ENCODE data around the gene SH3BP4.

The SH3BP4 gene

GRCh38 chr2:234981197-234982095 lies 29.6 kb downstream of the SH3BP4 start:
- H3K4me3 ChIP-seq (ENCODE audit: insufficient read depth in 1 of 2, low read depth in 1 of 2, low read length in 2 of 2), result peak overlapping the region in 1 of 2 experiments; percentile 30
- 12% methylated on average over 23 of the region's 26 CpGs for WGBS
- H3K23ac ChIP-seq (ENCODE audit: low read length in 2 of 2), result no peak overlapping the region
- H3K27me3 ChIP-seq (ENCODE audit: control insufficient read depth in 1 of 2, insufficient read depth in 1 of 2, low read length in 2 of 2), result no peaks in the 10 kb centered on the region
- no peaks in the 10 kb centered on the region for H3K9me3 ChIP-seq (ENCODE audit: control insufficient read depth, low read length)
- H2BK120ac ChIP-seq (ENCODE audit: low read depth, low read length), result peak overlapping the region; percentile 99
- H4K91ac ChIP-seq (ENCODE audit: low read length), result peak overlapping the region; percentile 88
- H2AFZ ChIP-seq (ENCODE audit: low read depth, low read length), result no peak overlapping the region
- no peak overlapping the region for H2BK15ac ChIP-seq (ENCODE audit: low read depth, poor library complexity, severe bottlenecking)
- H3K4me1 ChIP-seq (ENCODE audit: control insufficient read depth, insufficient read depth, low read depth, low read length), result peaks cover 64% of the 10 kb centered on the region
- H2AK5ac ChIP-seq (ENCODE audit: low read length, severe bottlenecking), result peak overlapping the region; percentile 99
- peak overlapping the region; percentile 64 for H3K4me2 ChIP-seq (ENCODE audit: low read length, poor library complexity, severe bottlenecking)
- H3K18ac ChIP-seq (ENCODE audit: low read depth in 1 of 2, low read length in 2 of 2), result peak overlapping the region; percentile 40 to 90
- peak; percentile 99 for DNase-seq
- H4K8ac ChIP-seq (ENCODE audit: low read length), result peak overlapping the region; percentile 87
- H2BK12ac ChIP-seq (ENCODE audit: low read length in 2 of 2), result peak overlapping the region; percentile 94 to 99
- H3K27ac ChIP-seq (ENCODE audit: low read length, poor library complexity, severe bottlenecking), result peak overlapping the region; percentile 99
- H3K14ac ChIP-seq (ENCODE audit: low read length in 2 of 2), result no peak overlapping the region
- H3K4ac ChIP-seq (ENCODE audit: low read depth in 1 of 2, low read length in 2 of 2), result peak overlapping the region; percentile 89 to 96
- H3K79me1 ChIP-seq (replicated peaks; ENCODE audit: low read length, poor library complexity, severe bottlenecking), result no peaks in the 10 kb centered on the region
- H2BK5ac ChIP-seq (ENCODE audit: low read depth, low read length, poor library complexity, severe bottlenecking), result peak overlapping the region; percentile 98
- peaks cover 34 to 50% of the 10 kb centered on the region in 2 experiments for H3K36me3 ChIP-seq (ENCODE audit: control insufficient read depth in 1 of 2, insufficient read depth in 2 of 2, low read depth in 1 of 2, low read length in 2 of 2)
- peak overlapping the region; percentile 77 for H3K9ac ChIP-seq (ENCODE audit: low read length)

GRCh38 chr2:234982096-234982834 lies 30.4 kb downstream of the SH3BP4 start:
- Histone ChIP-seq H4K91ac (ENCODE audit: low read length) (peak overlapping the region; percentile 98), H2BK5ac (ENCODE audit: low read depth, low read length, poor library complexity, severe bottlenecking) (peak overlapping the region; percentile 98), H2BK120ac (ENCODE audit: low read depth, low read length) (peak overlapping the region; percentile 99), H4K8ac (ENCODE audit: low read length) (peak overlapping the region; percentile 81), H2AK5ac (ENCODE audit: low read length, severe bottlenecking) (peak overlapping the region; percentile 99), H3K36me3 (ENCODE audit: control insufficient read depth in 1 of 2, insufficient read depth in 2 of 2, low read depth in 1 of 2, low read length in 2 of 2) (peaks cover 33 to 48% of the 10 kb centered on the region in 2 experiments), H3K4ac (ENCODE audit: low read depth in 1 of 2, low read length in 2 of 2) (peak overlapping the region; percentile 89 to 96), H3K27ac (ENCODE audit: low read length, poor library complexity, severe bottlenecking) (peak overlapping the region; percentile 99), H3K18ac (ENCODE audit: low read depth in 1 of 2, low read length in 2 of 2) (peak overlapping the region; percentile 88 to 90), H3K9ac (ENCODE audit: low read length) (peak overlapping the region; percentile 77), H2BK15ac (ENCODE audit: low read depth, poor library complexity, severe bottlenecking) (peak overlapping the region; percentile 56), H3K9me3 (ENCODE audit: control insufficient read depth, low read length) (no peaks in the 10 kb centered on the region), H3K4me2 (ENCODE audit: low read length, poor library complexity, severe bottlenecking) (peak overlapping the region; percentile 61), H3K4me1 (ENCODE audit: control insufficient read depth, insufficient read depth, low read depth, low read length) (peaks cover 63% of the 10 kb centered on the region), H3K79me1 (replicated peaks; ENCODE audit: low read length, poor library complexity, severe bottlenecking) (no peaks in the 10 kb centered on the region), H2AFZ (ENCODE audit: low read depth, low read length) (no peak overlapping the region), H3K27me3 (ENCODE audit: control insufficient read depth in 1 of 2, insufficient read depth in 1 of 2, low read length in 2 of 2) (no peaks in the 10 kb centered on the region), H3K14ac (ENCODE audit: low read length in 2 of 2) (peak overlapping the region; percentile 50 to 95), H3K23ac (ENCODE audit: low read length in 2 of 2) (peak overlapping the region in 1 of 2 experiments; percentile 34), H3K4me3 (ENCODE audit: insufficient read depth in 1 of 2, low read depth in 1 of 2, low read length in 2 of 2) (peak overlapping the region in 1 of 2 experiments; percentile 22), H2BK12ac (ENCODE audit: low read length in 2 of 2) (peak overlapping the region; percentile 94 to 99)
- DNase-seq, result no peak
- 83% methylated on average over 17 of the region's 17 CpGs for WGBS

- Histone ChIP-seq H4K91ac (ENCODE audit: low read length) (peak overlapping the region; percentile 98), H2AK5ac (ENCODE audit: low read length, severe bottlenecking) (peak overlapping the region; percentile 99), H2BK5ac (ENCODE audit: low read depth, low read length, poor library complexity, severe bottlenecking) (peak overlapping the region; percentile 11), H3K36me3 (ENCODE audit: control insufficient read depth in 1 of 2, insufficient read depth in 2 of 2, low read depth in 1 of 2, low read length in 2 of 2) (peaks cover 29 to 41% of the 10 kb centered on the region in 2 experiments), H3K27me3 (ENCODE audit: control insufficient read depth in 1 of 2, insufficient read depth in 1 of 2, low read length in 2 of 2) (no peaks in the 10 kb centered on the region), H2AFZ (ENCODE audit: low read depth, low read length) (no peak overlapping the region), H2BK15ac (ENCODE audit: low read depth, poor library complexity, severe bottlenecking) (no peak overlapping the region), H3K4ac (ENCODE audit: low read depth in 1 of 2, low read length in 2 of 2) (peak overlapping the region in 1 of 2 experiments; percentile 89), H2BK12ac (ENCODE audit: low read length in 2 of 2) (peak overlapping the region; percentile 94 to 99), H3K4me3 (ENCODE audit: insufficient read depth in 1 of 2, low read depth in 1 of 2, low read length in 2 of 2) (no peak overlapping the region), H2BK120ac (ENCODE audit: low read depth, low read length) (peak overlapping the region; percentile 11), H3K4me1 (ENCODE audit: control insufficient read depth, insufficient read depth, low read depth, low read length) (peaks cover 63% of the 10 kb centered on the region), H3K4me2 (ENCODE audit: low read length, poor library complexity, severe bottlenecking) (no peak overlapping the region), H3K9ac (ENCODE audit: low read length) (no peak overlapping the region), H3K18ac (ENCODE audit: low read depth in 1 of 2, low read length in 2 of 2) (peak overlapping the region; percentile 88 to 90), H3K23ac (ENCODE audit: low read length in 2 of 2) (no peak overlapping the region), H3K27ac (ENCODE audit: low read length, poor library complexity, severe bottlenecking) (peak overlapping the region; percentile 99), H3K79me1 (replicated peaks; ENCODE audit: low read length, poor library complexity, severe bottlenecking) (no peaks in the 10 kb centered on the region), H4K8ac (ENCODE audit: low read length) (peak overlapping the region; percentile 8), H3K9me3 (ENCODE audit: control insufficient read depth, low read length) (no peaks in the 10 kb centered on the region), H3K14ac (ENCODE audit: low read length in 2 of 2) (peak overlapping the region in 1 of 2 experiments; percentile 95)
- DNase-seq, result no peak
- WGBS, result 81% methylated on average over 7 of the region's 11 CpGs
These were observed 31.4 kb downstream of the SH3BP4 start for GRCh38 chr2:234983011-234983726.

All from mesenchymal stem cell (in vitro differentiated cells and primary cell).